Right lung (tissue), 5 donors: ENCODE measurements around the gene NCAPH2. TPM values are rescaled to one million over a fixed set of nuclear protein-coding genes. Genes with fewer than 3 reads are reported as not detected.

Experiments
- DNase-seq, 2 donors: peaks; one replicate each; pipeline ENCODE4 v3.0.0-alpha.2; 2013
- polyA plus RNA-seq, 5 donors: library from polyadenylated mRNA; unstranded; fragments of 120-200 nt; gene quantifications; one replicate each; pipeline versions ENCODE4 v1.2.1 to v1.2.3, GENCODE V29; 2013; ENCODE audit warnings: inconsistent platforms in 1 of 5, low replicate concordance in 1 of 5; ENCODE audit not compliant: insufficient read length in 5 of 5, insufficient read depth in 1 of 5

Gene NCAPH2
- polyA plus RNA-seq, 5 donors: 35.9 to 54.8 (median 43.3) TPM

GRCh38 chr22:50488886-50489285, 19.1 kb upstream of the NCAPH2 start:
- no peak for DNase-seq

GRCh38 chr22:50489363-50490243, 18.4 kb upstream of the NCAPH2 start:
- no peak for DNase-seq

GRCh38 chr22:50490531-50491308, 17.3 kb upstream of the NCAPH2 start:
- no peak for DNase-seq

GRCh38 chr22:50497093-50497492, 10.9 kb upstream of the NCAPH2 start:
- DNase-seq: no peak

GRCh38 chr22:50498322-50498890, 9.6 kb upstream of the NCAPH2 start:
- no peak for DNase-seq

GRCh38 chr22:50500452-50500851, 7.6 kb upstream of the NCAPH2 start:
- DNase-seq: no peak

- no peak for DNase-seq
Measured at GRCh38 chr22:50502096-50502495, 5.9 kb upstream of the NCAPH2 start.

- DNase-seq: no peak
Measured at GRCh38 chr22:50502628-50503474, 5.2 kb upstream of the NCAPH2 start.

- DNase-seq: no peak
Measured at GRCh38 chr22:50503475-50504145, 4.4 kb upstream of the NCAPH2 start.

GRCh38 chr22:50504369-50505211, 3.4 kb upstream of the NCAPH2 start:
- no peak for DNase-seq

GRCh38 chr22:50505276-50505775, 2.7 kb upstream of the NCAPH2 start:
- DNase-seq: no peak

- no peak for DNase-seq
Measured at GRCh38 chr22:50505776-50506610, 2.0 kb upstream of the NCAPH2 start.

- no peak for DNase-seq
Measured at GRCh38 chr22:50506611-50507420, 1.2 kb upstream of the NCAPH2 start.

- DNase-seq: no peak
Measured at GRCh38 chr22:50507421-50507990, 518 bp upstream of the NCAPH2 start, which contains the start of gene LMF2. TSS of gene LMF2 (minus strand) at chr22:50507702. CDS start at chr22:50507675, 27 bp downstream.

- no peak for DNase-seq
Measured at GRCh38 chr22:50508897-50509296, 873 bp downstream of the NCAPH2 start.

- DNase-seq: no peak
Measured at GRCh38 chr22:50513175-50513574, 5.2 kb downstream of the NCAPH2 start.

GRCh38 chr22:50516068-50516467, 8.0 kb downstream of the NCAPH2 start:
- no peak for DNase-seq

- DNase-seq: no peak
Measured at GRCh38 chr22:50516891-50517290, 8.9 kb downstream of the NCAPH2 start.
